Activated CD8-positive, alpha-beta memory T cell treated with anti-CD3 and anti-CD28 coated beads for 48 hours (primary cell): ENCODE results near the gene AKAP10.
"Not testable (repeated sequence)": the region's sequence is repeated elsewhere in the genome, so short reads cannot be mapped to it uniquely, and the experiment has no call there.

Source experiments
- DNase-seq, 3 experiments: peaks; one replicate each; pipeline ENCODE4 v3.0.0-alpha.2; 2020; ENCODE audit warnings: low read depth in 2 of 3, low spot score in 2 of 3

The AKAP10 gene

DNA sequence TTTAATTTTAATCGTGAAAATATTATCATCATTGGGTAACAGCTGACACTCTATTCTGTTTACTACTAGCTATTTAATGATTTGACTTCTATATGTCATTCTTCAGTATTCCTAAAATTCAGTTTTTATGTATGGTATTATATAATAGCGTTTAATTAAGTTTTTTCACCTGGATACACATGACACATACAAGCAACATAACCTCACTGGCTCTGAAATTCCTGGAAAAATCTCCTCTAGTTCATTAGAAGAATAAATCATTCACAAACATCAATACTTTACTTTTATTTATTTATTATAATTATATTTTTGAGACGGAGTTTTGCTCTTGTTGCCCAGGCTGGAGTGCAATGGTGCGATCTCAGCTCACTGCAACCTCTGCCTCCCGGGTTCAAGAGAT lies 44.0 kb downstream of the AKAP10 start:
- DNase-seq, result no peak

DNA sequence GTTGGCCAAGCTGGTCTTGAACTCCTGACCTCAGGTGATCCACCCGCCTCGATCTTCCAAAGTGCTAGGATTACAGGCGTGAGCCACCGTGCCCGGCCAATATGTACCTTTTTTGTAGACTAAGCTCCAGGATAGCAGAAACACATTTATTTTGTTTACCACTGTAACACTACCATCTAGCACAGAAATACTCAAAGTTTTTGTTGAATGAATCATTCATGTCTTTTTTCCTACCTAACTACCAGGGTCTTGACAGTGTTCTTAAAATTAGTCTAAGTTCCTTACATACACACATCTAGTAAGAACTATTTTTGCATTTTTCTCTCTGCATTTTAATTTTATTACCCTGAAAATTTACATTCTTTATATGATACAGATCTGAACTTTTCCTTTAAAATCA lies 44.4 kb downstream of the AKAP10 start:
- no peak for DNase-seq

DNA sequence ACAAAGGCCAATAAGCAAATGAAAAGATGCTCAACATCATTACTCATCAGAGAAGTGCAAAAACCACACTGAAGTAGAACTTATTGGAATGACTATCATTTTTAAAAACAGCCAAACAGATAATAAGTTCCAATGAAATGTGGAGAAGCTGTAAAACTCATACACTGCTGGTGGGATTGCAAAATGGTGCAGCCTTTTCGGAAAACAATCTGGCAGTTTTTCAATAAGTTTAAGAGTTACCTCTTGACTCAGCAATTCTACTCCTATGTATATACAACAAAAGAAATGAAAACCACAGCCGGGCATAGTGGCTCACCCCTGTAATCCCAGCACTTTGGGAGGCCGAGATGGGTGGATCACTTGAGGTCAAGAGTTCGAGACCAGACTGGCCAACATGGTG lies 49.3 kb downstream of the AKAP10 start:
- no peak for DNase-seq

DNA sequence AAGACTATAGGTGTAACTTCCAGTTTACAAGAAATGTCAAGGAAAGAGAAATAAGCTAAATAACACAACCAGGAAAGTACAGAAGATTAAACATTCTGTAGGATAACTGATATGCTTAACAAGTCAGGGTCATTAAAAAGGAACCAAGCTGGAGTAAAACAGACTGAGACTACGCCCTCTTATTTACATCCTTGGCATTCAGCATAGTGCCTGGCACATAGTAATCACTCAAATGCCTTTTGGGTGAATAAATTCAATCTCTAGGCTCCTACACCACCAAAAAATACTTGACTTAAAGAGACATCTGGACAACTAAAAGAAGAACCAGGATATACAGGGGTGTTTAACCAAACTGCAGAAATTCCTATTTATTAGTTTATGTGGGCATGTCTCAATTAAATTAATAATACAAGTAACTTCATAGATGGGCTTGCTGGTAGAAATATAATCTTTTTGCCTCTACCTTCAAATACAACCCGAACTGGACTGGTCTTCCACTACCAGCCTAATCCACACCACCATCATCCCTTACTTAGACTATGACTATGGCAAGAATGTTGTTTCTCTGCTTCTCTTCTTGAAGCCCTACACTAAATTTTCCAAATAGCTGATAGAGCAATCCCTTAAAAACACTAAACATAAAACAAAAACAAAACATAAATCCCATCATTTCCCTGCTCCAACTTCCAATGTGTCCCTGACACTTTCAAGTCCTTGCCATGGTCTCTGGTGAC lies 62.2 kb downstream of the AKAP10 start:
- no peak for DNase-seq

DNA sequence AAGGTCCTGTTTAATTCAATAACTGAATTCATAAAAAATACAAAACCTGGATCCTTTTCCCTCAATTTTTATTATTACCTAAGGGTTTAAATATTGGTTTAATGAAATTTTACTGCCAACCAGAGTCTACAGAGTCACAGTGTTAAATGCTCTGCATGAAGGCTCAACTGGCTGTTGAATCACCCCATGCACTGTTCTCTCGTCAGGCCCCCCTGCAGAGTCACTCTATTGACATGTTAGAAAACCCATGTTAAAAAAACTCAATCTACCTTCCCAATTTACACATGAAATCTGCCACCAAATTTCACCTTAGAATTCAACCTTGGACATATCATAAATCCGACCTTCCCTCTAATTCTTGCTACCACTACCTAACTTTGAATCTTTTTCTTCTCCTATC lies 66.6 kb downstream of the AKAP10 start:
- DNase-seq, result no peak

DNA sequence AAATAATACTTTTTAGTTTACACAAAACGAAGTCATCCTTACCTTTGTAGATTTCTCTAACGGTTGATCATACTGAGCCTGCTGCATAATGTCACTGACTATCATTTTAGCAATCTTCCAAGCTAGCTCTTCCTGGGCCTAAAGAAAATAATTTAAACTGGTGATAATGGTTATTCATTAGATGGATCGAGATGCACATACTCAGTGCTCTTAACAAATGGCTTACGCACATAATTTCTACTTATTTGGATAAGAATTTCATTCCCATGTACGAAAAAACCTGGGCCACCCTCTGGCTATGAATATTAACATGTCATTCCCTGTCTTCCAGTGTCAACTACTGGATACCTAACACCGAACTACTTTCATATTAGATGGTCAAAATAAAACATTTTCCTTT lies 68.5 kb downstream of the AKAP10 start:
- no peak for DNase-seq

DNA sequence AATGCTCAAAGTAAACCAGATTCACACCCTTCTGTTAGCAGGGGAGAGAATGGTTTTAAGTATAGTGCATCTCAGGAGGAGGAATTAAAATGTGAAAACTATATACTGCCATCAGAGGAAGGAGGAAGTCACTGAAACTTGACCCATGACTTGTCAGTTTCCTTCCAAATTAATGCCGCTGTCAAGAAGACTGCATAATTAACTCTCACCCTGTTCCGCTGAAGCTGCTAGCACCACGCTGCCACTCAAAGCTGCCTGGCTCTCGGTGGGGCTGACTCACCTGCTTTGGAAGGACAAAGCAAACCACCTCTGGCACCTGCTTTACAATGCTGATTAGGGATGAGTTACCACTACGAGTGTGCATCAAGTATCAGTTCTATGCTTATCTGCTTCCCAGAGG lies 72.1 kb downstream of the AKAP10 start:
- DNase-seq, result no peak

DNA sequence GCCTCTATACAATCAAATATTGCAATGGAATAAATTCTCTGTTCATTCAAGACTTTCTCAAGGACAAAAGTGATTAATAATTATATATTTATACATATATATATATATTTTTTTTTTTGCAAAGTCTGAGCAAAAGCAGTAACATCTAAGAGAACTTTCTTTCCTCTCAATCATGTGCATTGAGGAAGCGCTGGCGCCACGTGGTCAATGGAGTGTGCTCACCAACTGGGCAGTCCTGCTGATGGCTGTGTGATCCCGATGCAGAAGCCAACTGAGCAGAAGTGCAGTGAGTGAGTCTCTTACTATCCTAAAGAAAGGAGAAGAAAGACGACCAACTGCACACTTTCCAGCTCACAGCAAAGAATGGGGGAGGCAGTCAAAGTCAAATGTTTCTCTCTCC lies 72.7 kb downstream of the AKAP10 start:
- no peak for DNase-seq

DNA sequence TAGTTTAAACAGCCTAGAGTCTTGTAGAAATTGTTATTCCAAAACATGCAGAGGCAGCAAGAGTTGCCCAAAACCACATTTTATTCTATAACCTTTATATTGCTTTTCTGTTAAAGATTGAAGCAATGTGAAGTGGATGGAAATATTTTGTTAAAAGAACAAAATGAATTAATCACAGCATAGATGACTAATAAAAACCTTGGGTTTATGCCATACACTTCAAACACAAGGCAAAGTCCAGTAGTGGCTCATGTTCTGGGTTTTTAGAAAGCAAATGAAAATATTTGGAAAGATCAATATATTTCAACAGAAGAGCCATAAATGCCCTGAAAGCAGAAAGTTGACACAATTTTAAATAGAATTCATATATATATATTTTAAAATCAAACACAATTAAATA lies 73.2 kb downstream of the AKAP10 start:
- no peak for DNase-seq

DNA sequence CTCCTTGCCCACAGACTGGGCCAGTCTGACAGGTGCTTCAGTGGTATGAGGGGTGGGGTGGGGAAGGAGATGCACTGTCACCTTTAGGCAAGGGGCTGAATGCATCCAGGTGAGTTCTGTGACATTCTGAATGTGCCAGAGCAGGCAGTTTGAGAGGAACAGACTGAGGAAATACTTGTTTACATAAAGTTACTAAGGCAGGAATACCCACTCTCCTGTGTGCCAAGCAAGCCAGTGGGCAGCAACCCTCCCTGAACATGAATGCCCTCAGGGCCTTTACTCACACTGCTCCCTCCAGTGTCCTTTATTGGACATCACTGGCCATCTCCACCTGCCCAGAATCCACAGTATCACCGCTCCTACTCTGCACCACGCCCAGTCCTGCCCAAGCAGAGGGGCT lies 76.8 kb downstream of the AKAP10 start:
- DNase-seq, result no peak

DNA sequence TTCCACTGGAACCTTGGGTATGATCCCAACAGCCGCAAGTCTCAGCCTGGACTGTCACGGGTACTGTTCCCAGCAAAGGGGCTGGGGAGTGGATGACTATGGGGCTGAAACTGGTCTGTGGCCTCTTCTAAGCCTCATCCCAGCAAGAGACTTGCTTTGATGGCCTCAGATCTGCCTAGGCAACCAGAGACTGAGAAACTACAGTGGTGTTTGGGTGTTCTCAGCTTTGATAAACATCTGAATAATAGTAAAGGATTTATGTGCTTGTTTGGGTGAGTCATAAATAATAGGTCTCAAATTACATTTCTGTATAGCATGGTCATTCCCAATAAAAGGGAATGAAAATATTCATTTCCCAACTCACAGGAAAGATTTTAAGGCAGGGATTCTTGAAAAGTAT lies 79.7 kb downstream of the AKAP10 start:
- DNase-seq, result no peak

DNA sequence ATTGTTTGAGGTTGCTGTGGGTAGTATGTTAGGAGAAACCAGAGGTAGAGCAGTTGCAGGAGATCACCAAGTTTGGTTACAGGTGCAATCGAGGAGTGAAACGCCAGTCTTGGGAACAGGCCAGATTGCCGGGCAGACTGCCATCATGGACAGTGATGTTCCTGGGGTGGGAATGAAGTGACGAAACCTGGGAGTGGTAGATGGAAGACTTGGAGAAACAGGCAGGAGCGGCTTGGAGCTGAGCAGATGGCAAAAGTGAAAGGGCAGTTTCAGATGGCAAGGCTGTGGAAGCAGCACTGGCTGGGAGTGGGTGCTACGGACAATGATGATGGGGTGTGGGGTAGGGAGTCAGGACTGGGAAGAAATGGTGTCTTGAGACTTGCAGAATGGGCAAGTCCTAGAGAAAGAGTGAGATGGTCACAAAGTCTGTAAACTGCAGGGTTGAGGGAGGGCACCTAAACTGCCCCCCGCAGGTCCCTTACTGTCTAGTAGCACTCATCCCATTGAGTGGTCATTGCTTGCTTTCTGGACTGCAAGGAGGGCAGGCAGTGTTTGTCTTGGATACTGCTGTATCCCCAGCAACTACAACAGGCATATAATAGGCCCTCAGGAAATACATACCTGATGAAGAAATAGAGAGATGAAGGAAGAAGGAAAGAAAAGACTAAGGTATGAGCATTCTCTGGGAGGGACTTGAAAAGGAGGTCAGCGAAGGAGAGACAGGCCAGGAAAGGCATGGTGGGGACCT lies 80.4 kb downstream of the AKAP10 start:
- no peak for DNase-seq

DNA sequence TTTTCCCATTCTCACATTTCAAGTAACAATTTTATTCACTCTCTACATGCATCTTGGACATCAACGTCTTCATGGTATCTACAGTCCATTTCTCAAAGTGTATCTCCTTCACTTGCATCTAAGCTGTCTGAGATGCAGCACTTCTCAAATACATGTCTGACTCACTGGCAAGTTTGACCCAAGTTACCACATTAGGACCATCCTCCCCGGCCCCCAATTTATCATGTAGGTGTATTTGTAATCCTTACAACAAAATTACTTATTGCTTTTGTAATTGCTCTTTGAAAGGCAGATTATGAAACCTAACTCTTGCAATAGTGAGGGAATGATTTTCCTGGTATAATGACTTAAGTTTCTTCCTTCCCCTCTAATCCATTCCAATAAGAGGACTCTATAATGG lies 80.9 kb downstream of the AKAP10 start:
- DNase-seq, result no peak

DNA sequence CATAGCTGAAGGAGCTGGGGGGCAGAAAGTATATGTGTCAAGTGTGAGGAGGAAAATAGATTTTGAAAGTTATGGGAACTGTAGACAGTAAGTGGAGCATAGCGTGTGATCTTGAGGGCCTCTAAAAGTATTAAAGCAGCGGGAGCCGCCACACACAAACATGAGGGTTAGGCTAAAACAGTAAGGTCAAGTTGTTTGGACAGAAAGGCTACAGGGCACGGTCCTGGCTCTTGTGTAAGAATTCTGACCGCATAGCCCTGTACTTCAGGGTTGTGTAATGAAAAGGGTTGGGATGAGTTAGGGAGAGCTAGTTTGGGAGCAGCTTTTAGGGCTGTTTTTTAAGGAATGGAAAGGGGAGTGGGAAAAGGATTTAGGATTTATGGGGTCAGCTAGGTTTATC lies 87.1 kb downstream of the AKAP10 start:
- DNase-seq, result not testable (repeated sequence)

DNA sequence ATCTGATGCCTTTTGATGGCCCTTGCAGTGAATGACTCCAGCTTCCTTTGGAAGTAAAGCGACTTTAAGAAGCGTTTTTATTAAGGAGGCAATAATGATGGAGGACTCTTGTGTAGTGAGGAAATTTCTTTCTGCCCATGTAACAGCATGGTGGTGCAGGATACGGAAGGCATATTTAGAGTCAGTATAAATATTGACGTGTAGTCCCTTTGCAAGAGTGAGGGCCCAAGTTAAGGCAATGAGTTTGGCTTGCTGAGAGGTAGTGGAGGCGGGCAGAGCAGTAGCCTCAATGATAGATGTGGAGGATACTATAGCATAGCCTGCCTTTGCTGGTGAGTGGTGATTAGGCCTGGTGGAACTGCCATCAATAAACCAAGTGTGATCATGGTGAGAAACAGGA lies 87.6 kb downstream of the AKAP10 start:
- not testable (repeated sequence) for DNase-seq

DNA sequence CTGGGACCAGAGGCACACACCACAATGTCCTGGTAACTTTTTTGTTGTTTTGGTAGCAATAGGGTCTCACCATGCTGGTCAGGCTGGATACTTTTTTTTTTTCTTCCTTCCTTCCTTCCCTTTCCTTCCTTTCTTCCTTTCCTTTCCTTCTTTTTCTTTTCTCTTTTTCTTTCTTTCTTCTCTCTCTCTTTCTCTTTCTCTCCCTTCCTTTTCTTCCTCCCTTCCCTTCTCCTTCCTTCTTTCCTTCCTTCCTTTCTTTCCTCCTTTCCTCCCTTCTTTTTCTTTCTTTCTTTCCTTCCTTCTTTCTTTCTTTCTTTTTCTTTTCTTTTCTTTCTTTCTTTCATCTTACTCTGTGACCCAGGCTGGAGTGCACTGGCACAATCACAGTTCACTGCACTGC lies 91.5 kb downstream of the AKAP10 start:
- DNase-seq, result no peak

DNA sequence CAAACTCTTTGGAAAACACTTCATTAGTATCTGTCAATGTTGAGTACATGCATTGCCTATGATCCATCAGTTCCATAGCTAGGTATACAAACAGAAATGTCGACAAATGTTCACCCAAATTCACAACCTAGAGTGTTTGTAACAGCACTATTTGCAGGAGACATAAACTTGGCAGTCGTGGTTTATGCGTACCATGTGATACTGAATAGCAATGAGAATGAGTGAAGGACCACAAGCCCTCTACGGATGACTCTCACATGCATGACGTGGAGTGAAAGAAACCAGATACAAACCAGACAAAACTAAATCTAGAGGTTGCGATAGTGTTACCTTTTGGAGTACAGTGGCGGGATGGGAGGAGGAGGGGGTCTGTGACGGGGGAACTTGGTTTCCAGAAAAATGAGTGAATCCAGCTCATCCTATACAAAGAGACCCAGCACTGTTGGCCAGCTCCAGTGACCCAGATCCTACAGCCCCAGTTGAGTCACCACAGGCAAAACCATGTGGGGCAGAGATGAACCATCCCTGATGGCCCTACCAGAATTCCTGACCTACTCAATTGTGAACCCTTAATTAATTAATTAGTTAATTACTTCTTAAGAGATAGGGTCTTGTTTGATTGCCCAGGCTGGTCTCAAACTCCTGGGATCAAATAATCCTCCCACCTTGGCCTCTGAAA lies 94.0 kb downstream of the AKAP10 start:
- DNase-seq, result no peak

DNA sequence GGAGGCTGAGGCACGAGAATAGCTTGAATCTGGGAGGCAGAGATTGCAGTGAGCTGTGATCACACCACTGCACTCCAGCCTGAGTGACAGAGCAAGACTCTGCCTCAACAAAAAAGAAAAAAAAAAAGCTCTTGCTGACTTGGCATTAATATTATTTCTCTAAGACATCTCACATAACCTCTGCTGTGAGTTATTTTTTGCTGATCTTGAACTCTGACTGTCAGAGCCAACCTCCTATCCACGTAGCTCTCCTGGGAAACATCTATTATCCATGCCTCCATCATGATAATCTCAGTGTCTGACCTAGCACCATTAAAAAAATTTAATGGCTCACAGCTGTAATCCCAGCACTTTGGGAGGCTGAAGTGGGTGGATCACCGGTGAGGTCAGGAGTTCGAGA lies 97.2 kb downstream of the AKAP10 start:
- no peak for DNase-seq

DNA sequence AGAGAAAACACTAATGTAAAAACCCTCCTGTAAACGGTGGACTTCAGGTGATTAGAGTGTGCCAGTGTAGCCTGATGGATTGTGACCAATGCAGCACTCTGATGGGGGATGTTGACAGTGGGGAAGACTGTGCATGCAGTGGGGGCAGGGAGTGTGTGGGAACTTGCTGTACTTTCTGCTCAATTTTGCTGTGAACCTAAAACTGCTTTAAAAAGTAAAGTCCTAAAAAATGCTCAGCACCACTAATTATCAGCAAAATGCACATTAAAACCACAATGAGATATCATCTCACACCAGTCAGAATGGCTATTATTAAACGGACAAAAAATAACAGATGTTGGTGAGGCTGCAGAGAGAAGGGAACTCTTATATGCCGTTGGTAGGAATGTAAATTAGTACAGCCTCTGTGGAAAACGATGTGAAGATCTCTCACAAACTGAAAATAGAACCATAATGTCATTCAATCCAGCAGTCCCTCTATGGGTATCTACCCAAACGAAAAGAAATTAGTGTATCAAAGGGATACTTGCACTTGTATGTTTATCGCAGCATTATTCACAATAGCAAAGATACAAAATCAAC lies 100.2 kb downstream of the AKAP10 start:
- DNase-seq, result no peak

DNA sequence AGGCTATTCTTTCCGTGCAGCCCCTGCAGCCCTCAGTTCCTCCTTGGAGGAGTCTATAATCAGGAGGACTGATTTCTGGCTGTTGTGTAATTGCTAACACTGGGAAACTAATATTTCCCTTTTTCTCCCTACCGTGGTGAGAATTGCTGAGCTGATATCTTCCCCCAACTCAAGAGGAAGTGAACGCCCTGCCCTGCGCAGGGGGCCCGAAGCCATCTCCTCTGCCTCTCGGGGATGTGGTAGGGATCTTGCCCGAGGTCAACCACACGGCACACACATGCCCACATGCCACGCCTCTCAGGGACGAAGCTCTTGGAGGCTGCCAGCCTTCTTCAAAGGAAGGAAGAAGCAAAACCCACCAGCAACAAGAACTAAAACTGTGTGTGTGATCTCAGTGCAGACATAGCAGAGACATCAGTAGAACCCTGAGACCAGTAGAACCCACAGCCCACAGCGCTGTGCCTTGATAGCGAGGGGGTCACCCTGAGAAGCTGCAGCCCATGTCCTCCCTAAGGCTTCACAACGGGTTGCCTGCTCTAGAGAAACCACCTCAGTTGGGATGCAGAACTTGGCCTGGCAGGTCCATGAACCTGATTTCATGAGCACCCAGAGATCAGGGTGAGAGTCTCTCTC lies 101.0 kb downstream of the AKAP10 start:
- DNase-seq, result peak in 1 of 3 experiments; percentile 12

DNA sequence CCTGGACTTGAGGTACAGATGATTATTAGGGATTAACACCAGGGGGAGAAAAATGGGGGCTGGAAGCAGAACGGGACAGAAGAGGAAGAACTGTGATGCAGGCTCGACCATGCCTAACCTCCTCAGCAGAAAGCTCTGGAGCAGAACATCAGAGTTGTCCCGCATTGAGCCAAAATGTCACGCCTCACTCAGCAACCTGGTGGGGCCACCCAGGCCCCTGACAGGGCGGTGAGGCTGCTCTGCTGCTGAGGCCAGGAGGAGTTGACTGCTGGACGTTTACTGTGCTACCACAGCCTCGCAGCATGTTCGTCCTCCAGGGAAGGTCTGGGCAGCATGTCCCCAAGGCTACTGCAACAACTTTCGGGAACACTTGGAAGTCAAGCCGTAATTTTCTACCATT lies 103.4 kb downstream of the AKAP10 start:
- DNase-seq, result no peak
